ENCODE data around the gene ARL4C.

- TF ChIP-seq CTCF (IDR thresholded peaks at IDR 0.05) (no peak), POLR2AphosphoS5 (IDR thresholded peaks at IDR 0.05) (no peak), EP300 (IDR thresholded peaks at IDR 0.05) (no peak), POLR2A (IDR thresholded peaks at IDR 0.05) (no peak)
Observed at GRCh38 chr2:234518986-234519642, 22.2 kb upstream of the ARL4C start.
